SH-SY5Y (cell line): Measurements from ENCODE around the gene ENTPD2.

Experiments used
- GATA2 ChIP-seq: IDR thresholded peaks from 2 replicates; pipeline ENCODE4 v1.6.1; 2011; ENCODE audit warnings: mild to moderate bottlenecking, low read depth, low read length
- GATA3 ChIP-seq: IDR thresholded peaks from 2 replicates; pipeline ENCODE4 v1.6.1; 2011; ENCODE audit warnings: low read depth, mild to moderate bottlenecking, low read length, moderate library complexity

ENTPD2 gene

DNA sequence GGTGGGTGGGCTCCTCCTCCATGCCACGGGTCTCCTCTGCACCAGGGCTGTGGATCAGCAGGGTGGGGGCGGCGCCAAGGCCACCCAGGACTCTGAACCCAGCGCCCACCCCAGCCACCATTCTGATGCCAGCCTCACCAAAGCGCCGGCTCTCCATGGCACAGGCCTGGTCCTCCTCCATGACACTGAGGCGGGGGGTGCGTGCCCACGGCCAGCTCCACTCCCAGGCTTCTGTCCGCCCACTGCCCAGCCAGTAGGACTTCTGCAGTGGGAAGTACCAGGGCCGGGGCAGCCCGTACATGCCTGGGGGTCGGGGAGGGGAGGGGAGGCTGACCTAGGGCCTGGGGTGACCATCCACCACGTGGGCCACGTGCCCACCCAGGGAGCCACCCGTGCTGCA lies 37.4 kb downstream of the ENTPD2 start:
- no peak for TF ChIP-seq GATA2

GRCh38 chr9:137015976-137016375 lies 37.9 kb downstream of the ENTPD2 start:
- no peak for TF ChIP-seq GATA2

GRCh38 chr9:137015540-137015930 lies 38.3 kb downstream of the ENTPD2 start:
- no peak for TF ChIP-seq GATA3
- no peak for TF ChIP-seq GATA2

DNA sequence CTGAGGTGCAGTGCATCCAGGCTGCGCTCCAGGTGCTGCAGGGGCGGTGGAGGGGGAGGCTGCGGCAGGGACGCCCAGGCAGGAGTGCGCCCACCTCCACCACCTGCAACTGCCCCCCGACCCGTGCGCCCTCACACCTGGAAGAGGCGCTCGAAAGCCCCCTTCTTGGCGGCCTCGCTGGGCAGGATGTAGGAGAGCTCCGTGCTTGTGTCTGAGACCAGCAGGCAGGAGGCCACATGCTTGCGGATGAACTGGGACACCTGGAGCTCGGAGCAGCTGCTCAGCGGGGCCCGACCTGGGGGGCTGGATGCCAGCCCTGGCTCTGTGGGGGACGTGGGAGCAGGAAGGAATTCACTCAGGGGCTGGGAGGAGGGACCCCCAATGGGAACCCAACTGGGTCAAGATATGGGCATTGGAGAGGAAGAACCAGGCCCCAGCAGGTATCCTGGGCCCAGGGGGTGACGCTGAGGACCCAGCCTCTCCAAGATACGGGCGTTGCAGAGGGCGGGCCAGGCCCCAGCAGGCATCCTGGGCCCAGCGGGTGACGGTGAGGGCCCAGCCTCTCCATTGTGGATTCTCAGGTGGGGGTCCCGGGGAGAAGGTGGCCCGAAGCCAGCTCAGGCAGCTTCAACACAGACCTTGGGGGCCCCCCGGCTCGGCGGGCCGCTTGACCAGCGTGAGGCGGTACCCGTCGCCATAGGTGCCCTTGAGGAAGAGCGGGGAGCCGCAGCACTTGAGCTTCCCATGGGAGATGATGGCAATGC lies 38.9 kb downstream of the ENTPD2 start:
- TF ChIP-seq GATA3 (no peak), GATA2 (no peak)

GRCh38 chr9:137014166-137014565 lies 39.7 kb downstream of the ENTPD2 start:
- no peak for TF ChIP-seq GATA2

GRCh38 chr9:137013571-137013940 lies 40.3 kb downstream of the ENTPD2 start:
- TF ChIP-seq GATA3 (no peak), GATA2 (no peak)

- no peak for TF ChIP-seq GATA3
- no peak for TF ChIP-seq GATA2
These were observed 40.9 kb downstream of the ENTPD2 start for GRCh38 chr9:137012694-137013570.

DNA sequence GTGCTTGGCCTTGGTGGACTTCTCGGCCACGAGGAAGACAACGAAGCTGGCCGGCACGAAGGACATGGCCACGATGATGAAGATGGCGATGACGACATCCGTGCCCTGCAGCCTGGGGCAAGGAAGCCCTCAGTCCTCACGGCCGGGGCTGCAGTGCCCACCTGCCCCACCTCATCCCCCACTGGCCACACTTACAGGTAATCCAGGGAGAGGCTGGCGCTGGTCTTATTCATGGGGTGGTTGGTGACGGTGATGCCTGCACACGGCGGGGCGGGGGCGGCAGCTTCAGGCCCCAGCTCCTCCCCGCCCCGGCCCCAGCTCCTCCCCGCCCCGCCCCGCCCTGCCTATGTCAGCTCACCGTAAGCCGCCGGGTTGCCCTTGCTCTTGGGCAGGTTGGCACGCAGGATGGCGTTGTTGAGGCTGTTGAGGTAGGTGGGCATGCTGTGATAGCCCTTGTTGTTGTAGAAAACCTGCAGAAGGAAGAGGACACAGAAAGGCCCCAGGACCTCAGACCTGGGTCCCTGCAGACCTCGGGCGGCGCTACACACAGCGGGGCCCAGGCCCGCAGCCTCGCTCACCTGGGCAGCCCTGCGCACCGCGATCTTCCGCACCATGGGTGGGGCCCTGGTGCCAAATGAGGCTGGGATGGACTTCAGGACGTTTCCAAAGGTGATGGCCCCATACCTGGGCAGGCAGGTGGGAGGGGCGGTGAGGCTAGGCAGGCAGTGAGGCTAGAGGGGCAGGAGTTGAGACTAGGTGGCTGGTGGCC lies 41.8 kb downstream of the ENTPD2 start:
- TF ChIP-seq GATA3 (no peak), GATA2 (no peak)

- TF ChIP-seq GATA2 (no peak), GATA3 (no peak)
These were observed 42.7 kb downstream of the ENTPD2 start for GRCh38 chr9:137011156-137011555.

- no peak for TF ChIP-seq GATA2
- no peak for TF ChIP-seq GATA3
These were observed 43.7 kb downstream of the ENTPD2 start for GRCh38 chr9:137009938-137010732.

DNA sequence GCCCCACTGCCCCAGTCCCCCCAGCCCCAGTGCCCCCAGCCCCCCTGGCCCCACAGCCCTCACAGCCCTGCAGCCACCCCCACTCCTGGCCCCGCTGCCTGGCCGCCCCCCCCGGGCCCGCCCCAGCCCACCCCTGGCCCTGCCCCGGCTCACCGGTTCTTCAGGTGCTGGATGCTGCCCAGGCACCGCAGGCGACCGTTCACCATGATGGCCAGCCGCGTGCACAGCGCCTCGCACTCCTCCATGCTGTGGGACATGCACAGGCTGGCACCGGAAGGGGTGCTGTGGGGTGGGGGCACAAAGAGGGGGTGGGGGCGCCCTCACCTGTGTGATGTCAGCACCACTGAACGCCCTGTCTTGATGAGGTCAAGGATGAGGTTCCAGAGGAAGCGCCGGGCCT lies 44.6 kb downstream of the ENTPD2 start:
- TF ChIP-seq GATA2 = no peak
- TF ChIP-seq GATA3 = no peak

DNA sequence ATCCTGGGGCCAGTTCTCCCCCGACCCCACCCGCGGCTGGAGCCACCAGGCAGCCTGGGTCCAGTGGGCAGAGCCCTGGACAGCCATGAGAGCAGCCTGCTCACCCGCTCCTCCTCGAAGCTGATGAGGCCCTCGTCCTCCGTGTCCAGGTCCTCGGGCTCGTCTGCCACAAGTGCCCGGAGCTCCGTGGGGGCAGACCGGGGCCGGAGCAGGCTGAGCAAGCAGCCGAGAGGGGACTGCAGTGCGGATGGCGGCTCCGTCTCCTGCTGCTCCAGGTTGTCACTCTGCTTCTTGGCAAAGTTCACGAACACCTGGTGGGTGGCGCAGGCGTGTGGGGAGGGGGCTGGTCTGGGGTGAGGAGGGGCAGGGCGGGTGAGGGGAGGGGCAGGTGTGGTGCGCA lies 45.5 kb downstream of the ENTPD2 start:
- TF ChIP-seq GATA2 (no peak), GATA3 (no peak)

GRCh38 chr9:137007816-137008270 lies 46.0 kb downstream of the ENTPD2 start:
- TF ChIP-seq GATA3 (no peak), GATA2 (no peak)
